PFSK-1 (cell line): ENCODE data around the gene CA12.

Experiments used
- FOXP2 ChIP-seq: optimal IDR thresholded peaks from 2 replicates; pipeline ENCODE3; 2011; ENCODE audit warnings: borderline replicate concordance, control low read depth, inconsistent platforms; ENCODE audit not compliant: insufficient read depth; ENCODE audit errors: extremely low read length, extremely low read depth
- POLR2AphosphoS5 ChIP-seq: IDR thresholded peaks from 2 replicates; pipeline ENCODE4 v1.6.1; 2012; ENCODE audit warnings: low read depth, mild to moderate bottlenecking, control low read depth, low read length, moderate library complexity
- REST ChIP-seq, 2 experiments: IDR thresholded peaks; 2 replicates each; pipeline versions ENCODE4 v1.6.1 to v1.8.0; 2011 to 2012; ENCODE audit warnings: low read depth in 2 of 2, low read length in 2 of 2, control low read depth in 1 of 2, inconsistent platforms in 1 of 2, mild to moderate bottlenecking in 1 of 2, moderate library complexity in 1 of 2; ENCODE audit not compliant: insufficient read depth in 1 of 2
- TAF1 ChIP-seq: IDR thresholded peaks from 2 replicates; pipeline ENCODE4 v1.6.1; 2012; ENCODE audit warnings: low read length, control low read depth, borderline replicate concordance; ENCODE audit not compliant: insufficient read depth

- TF ChIP-seq POLR2AphosphoS5 (no peak), TAF1 (no peak), REST (IDR thresholded peaks at IDR 0.05; ENCODE audit: insufficient read depth in 1 of 2, low read depth in 2 of 2, low read length in 2 of 2) (no peak), FOXP2 (no peak)
Observed at GRCh38 chr15:63368503-63368902, 13.1 kb downstream of the CA12 start.
